MG63 (cell line): ENCODE data around the gene PNMA6E. TPM values are rescaled to one million over a fixed set of nuclear protein-coding genes. Genes with fewer than 3 reads are reported as not detected.
"Not testable (repeated sequence)": the region's sequence is repeated elsewhere in the genome, so short reads cannot be mapped to it uniquely, and the experiment has no call there.

ENCODE experiments used
- DNase-seq: peaks from one replicate; pipeline ENCODE4 v3.0.0-alpha.2; 2020
- H3K27me3 ChIP-seq: fragments of 250-450 bp; sonication (Bioruptor Pico); 2 replicates; pipeline ENCODE4 v1.5.1; 2020; ENCODE audit warnings: mild to moderate bottlenecking, moderate library complexity
- H3K36me3 ChIP-seq: fragments of 250-450 bp; sonication (Bioruptor Pico); 2 replicates; pipeline ENCODE4 v1.5.1; 2020; ENCODE audit warnings: mild to moderate bottlenecking, moderate library complexity
- H3K4me3 ChIP-seq: fragments of 250-450 bp; sonication (Bioruptor Pico); 2 replicates; pipeline ENCODE4 v1.5.1; 2020; ENCODE audit warnings: mild to moderate bottlenecking, moderate library complexity
- H3K9me3 ChIP-seq: fragments of 250-450 bp; sonication (Bioruptor Pico); 2 replicates; pipeline ENCODE4 v1.5.1; 2020; ENCODE audit warnings: mild to moderate bottlenecking, moderate library complexity
- total RNA-seq: library from RNA; depleted of rRNA; stranded (reverse); fragments of >200 nt; shearing (Covaris generic); gene quantifications from 2 replicates; pipeline ENCODE4 v1.2.3, GENCODE V29; 2014; ENCODE audit warnings: low replicate concordance

PNMA6E gene
- total RNA-seq, 1 experiment from 2014 or later: not detected

DNA sequence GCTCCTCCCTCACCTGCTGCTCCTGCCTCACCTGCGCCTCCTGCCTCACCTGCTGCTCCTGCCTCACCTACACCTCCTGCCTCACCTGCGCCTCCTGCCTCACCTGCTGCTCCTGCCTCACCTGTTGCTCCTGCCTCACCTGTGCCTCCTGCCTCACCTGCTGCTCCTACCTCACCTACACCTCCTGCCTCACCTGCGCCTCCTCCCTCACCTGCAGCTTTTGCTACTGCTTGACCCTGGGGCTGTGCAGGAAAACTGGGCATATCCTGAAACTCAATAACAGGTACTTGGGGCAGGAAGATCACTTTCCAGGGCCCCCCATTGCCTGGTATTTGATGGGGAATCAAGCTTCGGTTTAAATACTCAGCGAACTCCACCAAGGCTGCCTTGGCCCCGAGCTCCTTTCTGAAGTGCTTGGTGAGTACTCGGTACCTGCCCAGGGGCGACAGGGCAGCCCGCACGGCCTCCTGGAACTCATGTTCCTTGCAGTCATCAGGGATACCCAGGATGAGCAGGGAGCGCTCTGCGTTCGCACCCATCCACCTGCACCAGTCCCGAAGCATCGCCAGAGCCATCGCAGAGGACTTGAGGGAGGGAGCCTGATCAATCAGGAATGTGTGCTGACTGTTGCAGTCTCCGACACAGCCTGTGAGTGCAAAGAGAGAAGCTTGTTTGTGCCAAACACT is 2.7 kb downstream of the PNMA6E start:
- H3K36me3 ChIP-seq: no peaks in the 10 kb centered on the region
- no peaks in the 10 kb centered on the region for H3K9me3 ChIP-seq

DNA sequence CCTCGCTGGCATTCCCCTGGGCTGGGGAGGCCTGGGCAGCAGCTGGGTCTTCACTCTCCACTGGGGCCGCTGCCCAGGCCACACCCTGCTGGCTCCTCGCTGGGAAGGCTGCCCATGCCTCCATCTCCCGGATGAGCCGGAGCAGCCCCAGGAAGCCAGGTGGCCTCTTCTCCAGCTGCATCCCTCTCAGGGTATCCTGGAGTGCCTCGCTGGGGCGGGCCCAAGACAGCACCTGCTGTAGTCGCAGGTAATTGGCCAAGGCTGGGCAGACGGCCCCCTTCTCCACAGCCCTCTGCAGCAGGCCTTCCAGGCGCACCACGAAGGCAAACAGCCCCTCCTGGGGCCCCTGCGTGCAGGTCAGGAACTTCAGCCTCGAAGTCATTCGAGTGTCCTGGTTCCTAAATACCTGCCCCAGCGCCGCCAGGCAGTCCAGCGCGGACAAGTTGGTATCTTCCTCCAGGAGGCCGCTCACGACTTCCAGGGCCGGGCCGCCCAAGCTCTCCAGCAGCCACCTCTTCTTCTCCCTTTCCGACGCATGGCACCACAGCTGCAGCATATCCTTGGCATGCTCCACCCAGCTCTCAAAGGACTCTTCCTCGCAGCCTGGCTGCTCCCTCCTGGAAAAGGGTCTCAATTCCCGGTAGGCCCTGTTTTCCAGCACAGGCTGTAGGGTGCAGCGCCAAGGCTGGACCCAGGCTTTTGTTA is 3.7 kb downstream of the PNMA6E start:
- Histone ChIP-seq H3K27me3 (no peaks in the 10 kb centered on the region), H3K9me3 (no peaks in the 10 kb centered on the region), H3K4me3 (no peak overlapping the region), H3K36me3 (no peaks in the 10 kb centered on the region)
- no peak for DNase-seq

More for the DNA sequence above, 2.7 kb downstream of the PNMA6E start:
- Histone ChIP-seq H3K4me3 (no peak overlapping the region), H3K27me3 (peaks cover 2% of the 10 kb centered on the region; the same call in 1 of the 2 replicates)
- DNase-seq: no peak

DNA sequence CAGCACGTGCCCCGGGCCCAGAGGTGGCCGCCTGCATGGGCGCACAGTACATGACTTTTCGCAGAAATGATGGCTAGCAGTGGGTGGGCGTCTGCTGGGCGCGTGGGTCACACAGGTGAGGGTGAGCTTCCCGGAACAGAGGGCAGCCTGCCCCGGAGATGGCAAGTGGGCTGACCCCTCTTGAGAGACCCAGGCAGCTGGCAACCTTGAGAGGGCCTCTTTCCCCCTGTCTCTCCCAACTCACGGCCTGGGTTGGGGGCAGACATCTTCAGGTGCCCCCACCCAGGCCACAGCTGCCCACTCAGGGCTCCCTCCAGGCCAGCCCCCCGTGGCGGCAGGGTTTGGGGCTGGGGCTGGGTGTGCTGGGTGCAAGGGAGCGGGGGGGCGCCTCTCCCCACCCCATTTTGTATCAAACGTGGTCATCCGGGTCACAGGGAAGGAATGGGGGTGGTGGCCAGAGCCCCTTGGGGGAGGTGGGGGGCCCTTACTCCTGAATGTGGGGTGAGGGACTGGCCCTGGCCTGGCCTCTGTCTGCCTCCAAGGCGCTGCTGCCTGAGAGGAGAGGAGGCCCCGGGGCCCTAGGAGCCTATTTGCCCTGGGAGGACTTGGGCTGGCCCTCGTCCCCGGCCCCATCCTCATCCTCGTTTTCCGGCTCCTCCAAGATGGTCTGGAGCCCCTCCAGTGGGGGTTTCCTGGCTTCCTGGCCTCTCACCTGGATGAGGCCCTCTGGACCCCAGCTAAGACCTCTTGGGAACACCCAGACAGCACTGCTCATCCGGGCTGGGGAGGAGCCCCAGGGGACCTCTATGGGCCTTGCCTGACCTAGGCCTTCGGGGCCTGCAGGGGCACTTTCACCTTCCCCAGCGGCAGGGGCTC is 4.6 kb downstream of the PNMA6E start:
- H3K9me3 ChIP-seq: no peaks in the 10 kb centered on the region
- no peaks in the 10 kb centered on the region for H3K27me3 ChIP-seq
- H3K36me3 ChIP-seq: no peaks in the 10 kb centered on the region
- H3K4me3 ChIP-seq: no peak overlapping the region
- DNase-seq: no peak

DNA sequence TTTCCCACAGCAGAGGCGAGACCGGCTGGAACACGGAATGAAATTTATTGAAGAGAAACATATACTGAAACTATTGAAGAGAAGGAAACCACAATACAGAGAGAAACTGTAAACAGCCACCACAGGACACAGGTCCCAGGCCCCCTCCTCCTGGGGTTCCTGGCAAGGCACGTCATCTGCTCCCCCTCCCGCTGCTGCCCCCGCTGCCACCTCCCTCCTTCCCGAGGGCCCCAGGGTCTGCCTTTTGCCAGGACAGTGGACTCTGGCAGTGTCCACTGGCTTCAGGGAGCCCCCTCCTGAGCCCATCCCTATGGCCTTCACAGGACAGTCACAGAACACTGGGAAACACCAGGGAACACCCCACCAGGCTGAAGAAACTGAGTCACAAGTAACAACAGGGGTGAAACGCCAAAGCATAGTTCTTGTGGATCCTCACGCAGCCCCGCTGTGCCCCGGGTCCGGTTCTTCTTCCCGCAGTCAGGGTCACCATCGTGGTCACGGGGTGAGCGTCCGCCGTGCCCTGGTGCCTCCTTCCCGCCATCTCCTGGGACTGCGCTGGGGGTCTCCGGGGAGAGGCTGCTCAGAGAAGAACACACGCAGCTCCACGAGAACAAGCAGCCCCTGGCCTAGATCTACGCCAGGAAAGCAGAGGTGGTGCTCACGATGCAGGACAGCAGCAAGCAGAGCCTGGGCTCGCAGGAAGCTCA is 5.4 kb downstream of the PNMA6E start:
- no peaks in the 10 kb centered on the region for H3K27me3 ChIP-seq
- H3K4me3 ChIP-seq: no peak overlapping the region
- H3K36me3 ChIP-seq: no peaks in the 10 kb centered on the region
- no peak for DNase-seq
- H3K9me3 ChIP-seq: no peaks in the 10 kb centered on the region

DNA sequence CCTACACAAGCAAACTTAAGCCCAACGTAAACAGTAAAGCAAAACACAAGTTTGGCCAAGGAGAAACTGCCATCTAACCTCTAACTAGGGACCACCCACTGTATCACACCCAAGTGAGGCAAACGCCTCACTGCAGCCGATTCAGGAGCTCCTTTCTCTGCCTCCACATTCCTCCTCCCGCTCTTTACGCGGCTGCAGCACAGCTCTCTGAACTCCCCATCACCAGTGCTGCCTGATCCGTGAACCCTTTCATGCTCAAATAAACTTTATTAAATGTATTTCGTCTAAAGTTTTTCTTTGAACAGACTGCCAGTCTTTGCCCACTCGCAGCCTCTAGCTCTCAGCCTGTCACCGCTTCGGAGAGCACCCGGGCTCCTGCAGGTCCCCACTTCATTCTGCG is 6.5 kb downstream of the PNMA6E start:
- H3K9me3 ChIP-seq: no peaks in the 10 kb centered on the region
- H3K36me3 ChIP-seq: no peaks in the 10 kb centered on the region
- no peak overlapping the region for H3K4me3 ChIP-seq
- DNase-seq: no peak
- H3K27me3 ChIP-seq: no peaks in the 10 kb centered on the region

DNA sequence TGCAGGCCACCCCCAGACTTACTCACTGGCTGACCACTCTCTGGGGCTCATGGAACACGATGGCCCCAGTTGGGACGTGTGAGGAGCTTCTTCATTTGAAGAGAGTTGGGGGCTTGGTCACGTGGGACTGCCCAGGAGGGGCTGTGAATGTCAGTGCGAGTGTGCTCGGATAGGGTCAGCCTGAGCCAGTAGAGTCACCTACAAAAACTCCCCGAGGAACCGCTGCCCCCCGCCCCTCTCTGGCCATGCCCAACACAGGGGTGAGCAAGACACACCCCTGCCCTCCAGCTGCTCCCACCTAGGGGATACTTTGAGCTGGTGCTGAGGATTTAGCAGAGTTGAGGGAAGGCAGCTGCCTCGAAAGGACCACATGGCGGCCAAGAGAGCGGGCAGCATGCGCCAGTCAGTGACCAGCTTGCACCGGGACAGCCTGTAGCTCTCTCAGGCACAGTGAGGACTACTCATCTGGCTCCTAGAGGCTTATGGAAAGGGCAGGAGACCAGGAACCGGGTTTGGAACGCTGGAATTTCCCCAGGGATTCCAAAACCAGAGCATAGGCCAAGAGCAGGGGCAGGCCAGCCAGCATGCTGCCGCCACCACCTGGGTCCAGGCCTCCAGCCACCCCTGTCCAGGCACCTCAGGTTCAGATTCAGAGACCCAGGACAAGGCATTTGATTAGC is 8.4 kb downstream of the PNMA6E start:
- no peaks in the 10 kb centered on the region for H3K36me3 ChIP-seq
- no peaks in the 10 kb centered on the region for H3K27me3 ChIP-seq
- no peaks in the 10 kb centered on the region for H3K9me3 ChIP-seq
- H3K4me3 ChIP-seq: no peak overlapping the region
- no peak for DNase-seq

DNA sequence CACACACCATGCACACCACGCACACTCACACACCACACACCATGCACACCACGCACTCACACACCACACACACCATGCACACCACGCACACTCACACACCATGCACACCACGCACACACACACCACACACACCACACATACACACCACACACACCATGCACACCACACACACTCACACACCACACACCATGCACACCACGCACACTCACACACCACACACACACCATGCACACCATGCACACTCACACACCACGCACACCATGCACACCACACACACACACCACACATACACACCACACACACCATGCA is 11.7 kb downstream of the PNMA6E start:
- DNase-seq, H3K9me3 ChIP-seq, H3K4me3 ChIP-seq: not testable (repeated sequence)

DNA sequence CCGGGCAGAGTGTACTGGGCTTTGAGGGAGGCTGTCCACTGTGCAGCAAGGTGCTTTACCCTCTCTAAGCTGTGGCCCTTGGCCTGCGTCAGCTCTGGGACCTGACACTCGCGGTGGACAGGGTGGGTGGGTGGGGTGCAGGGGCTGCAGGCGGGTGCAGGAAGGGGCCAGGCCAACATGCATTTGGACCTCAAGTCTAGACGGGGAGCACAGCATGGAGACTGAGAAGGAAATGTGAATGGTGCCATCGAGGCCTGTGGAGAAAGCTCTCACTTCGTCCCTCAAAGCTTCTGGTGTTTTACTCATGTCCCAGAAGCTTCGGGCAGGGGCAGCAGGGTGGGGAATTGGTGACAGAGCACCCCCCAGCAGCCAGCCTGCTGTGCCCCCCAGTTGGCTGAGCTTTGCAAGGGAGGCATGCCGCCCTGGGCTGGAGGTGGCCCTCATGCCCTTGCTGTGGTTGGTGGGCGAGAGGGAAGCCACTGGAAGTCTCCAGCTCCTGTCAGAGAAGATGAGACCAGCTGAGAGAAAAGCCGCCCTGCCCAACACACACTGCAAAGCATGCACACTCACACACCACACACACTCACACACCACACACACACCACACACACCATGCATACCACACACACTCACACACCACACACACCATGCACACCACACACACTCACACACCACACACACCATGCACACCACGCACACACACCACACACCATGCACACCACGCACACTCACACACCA is 12.3 kb downstream of the PNMA6E start:
- H3K9me3 ChIP-seq: no peaks in the 10 kb centered on the region
- H3K27me3 ChIP-seq: no peaks in the 10 kb centered on the region
- no peak overlapping the region for H3K4me3 ChIP-seq
- H3K36me3 ChIP-seq: no peaks in the 10 kb centered on the region
- DNase-seq: no peak

More for the DNA sequence above, 11.7 kb downstream of the PNMA6E start:
- not testable (repeated sequence) for H3K27me3 ChIP-seq, H3K36me3 ChIP-seq

DNA sequence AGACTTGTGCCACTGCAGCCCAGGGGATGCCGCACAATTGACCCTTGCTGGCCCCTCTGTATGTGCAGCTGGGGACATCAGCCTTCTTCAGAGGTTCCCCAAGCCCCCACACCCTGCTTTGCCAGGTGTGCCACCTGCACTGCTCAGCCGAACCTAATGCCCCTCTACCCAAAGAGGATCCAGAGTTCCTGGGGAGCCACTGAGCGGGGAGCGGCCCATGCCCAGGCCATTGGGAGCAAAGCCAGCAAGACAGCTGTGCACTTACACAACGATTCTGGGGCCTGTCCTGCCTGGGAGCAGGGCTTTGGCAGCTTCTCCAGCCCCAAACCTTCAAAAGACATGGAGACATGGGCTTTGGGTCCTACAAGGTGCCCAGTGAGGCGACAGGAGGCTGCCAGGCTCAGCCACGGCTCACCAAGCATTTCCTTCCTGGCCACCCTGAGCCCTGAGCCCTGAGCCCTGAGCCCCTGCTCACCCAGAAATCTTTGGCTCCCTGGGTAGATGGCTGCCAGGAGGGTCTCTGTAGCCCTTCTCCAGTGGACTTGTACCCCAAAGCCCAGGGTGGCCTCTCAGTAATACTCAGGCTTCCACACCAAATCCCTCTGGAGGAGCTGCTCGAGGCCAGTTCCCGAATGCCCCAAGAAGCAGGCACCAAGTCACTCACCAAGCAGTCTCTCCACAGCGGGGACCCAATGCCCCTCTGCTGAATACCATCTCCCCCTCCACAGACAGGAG is 13.0 kb downstream of the PNMA6E start:
- Histone ChIP-seq H3K36me3 (no peaks in the 10 kb centered on the region), H3K9me3 (no peaks in the 10 kb centered on the region), H3K27me3 (no peaks in the 10 kb centered on the region), H3K4me3 (no peak overlapping the region)
- DNase-seq: no peak

DNA sequence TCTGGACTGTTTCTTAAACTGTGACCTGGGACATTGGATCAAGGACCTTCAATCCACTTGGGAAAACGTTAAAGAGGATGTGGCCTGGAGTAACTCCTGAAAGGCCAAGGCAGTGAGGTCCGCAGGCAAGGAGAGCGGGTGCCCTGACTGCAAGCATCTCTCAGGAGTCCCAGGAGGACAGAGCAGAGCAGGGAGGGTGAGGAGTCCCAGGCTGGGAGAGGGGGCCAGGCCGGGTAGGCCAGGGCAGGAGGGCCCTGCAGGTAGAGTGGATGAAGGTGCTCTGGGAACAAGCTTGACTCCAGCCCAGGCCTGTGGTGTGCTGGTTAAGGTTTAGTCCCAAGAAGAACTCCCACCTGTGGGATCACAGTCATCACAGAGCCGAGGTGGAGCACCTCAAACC is 13.8 kb downstream of the PNMA6E start:
- Histone ChIP-seq H3K4me3 (no peak overlapping the region), H3K9me3 (no peaks in the 10 kb centered on the region), H3K36me3 (no peaks in the 10 kb centered on the region), H3K27me3 (no peaks in the 10 kb centered on the region)
- no peak for DNase-seq

DNA sequence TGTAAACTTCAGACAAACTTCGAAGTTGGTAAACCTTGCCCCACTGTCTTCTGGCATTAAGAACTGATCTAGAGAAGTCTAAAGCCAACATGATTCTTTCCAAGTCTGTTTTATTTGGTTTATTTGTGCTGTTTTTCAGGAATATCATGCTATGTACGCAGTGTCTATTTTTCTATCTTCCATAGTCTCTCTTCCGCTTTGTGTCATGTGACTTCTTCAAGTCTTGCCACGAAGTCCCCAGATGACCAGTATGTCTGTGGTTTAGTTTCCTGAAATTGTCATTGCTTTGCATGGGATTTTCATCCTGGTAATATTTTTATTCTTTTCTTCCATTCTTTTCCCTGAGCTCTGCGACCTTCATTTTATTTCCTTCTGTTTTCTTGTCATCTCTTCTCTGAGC is 15.1 kb downstream of the PNMA6E start:
- DNase-seq: no peak
- H3K4me3 ChIP-seq: no peak overlapping the region
- no peaks in the 10 kb centered on the region for H3K36me3 ChIP-seq
- no peaks in the 10 kb centered on the region for H3K9me3 ChIP-seq
- H3K27me3 ChIP-seq: no peaks in the 10 kb centered on the region

DNA sequence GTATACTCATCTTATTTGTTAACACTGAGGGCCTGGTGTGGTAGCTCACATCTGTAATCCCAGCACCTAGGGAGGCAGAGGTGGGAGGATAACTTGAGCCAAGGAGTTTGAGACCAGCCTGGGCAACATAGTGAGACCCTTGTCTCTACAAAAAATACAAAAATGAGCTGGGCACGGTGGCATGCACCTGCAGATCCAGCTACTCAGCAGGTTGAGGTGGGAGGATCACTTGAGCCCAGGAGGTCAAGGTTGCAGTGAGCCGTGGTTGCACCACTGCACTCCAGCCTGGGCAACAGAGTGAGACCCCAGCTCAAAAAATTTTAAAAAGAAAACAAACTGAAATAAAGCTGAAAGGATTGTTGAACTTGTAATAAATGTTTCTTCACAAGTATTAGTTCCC is 16.2 kb downstream of the PNMA6E start:
- not testable (repeated sequence) for H3K27me3 ChIP-seq, DNase-seq, H3K4me3 ChIP-seq, H3K36me3 ChIP-seq, H3K9me3 ChIP-seq

DNA sequence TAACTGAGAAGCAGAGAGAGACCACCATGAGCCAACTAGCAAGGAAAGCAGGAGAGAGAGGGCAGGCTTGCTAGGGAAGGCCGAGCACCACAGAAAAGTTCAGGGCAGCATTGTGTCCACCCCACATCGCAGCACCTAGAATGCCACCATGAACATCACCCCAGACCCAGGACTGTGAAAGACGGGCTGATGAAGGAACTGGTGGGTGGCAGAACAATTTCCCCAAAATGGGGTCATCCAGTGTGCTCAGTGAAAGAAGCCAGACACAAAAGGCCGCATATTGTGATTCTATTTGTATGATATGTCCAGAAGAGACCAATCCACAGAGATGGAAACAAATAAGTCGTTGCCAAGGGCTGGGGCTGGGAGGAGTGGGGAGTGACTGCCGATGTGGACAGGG is 16.8 kb downstream of the PNMA6E start:
- Histone ChIP-seq H3K36me3 (no peaks in the 10 kb centered on the region), H3K27me3 (no peaks in the 10 kb centered on the region), H3K9me3 (no peaks in the 10 kb centered on the region), H3K4me3 (no peak overlapping the region)
- no peak for DNase-seq

DNA sequence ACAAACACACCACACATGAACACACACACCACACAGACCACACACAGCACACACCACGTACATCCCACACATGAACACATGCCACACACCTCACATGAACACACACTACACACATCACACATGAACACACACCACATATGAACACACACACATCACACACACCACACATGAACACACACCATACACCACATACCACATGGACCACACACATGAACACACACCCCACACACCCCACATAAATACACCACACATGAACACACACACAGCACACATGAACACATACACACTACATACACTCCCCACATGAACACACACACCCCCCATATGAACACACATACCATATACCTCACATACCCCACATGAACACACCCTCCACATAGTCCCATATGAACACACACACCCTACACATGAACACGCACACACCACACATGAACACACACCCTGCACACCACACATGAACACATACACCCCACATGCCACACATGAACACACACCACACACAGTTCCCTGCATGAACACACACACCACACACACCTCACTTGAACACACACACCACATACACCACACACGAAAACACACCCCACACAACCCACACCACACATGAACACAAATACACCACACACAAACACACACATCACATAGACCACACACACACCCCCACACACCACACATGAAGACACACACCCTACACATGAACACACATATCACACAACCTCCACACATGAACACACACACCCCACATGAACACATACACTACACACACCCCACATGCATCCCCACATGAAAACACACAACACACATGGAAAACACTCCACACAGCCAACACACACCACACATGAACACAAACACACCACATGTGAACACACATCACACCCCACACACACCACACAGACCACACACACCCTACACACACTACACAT is 18.3 kb downstream of the PNMA6E start:
- Histone ChIP-seq H3K9me3 (no peaks in the 10 kb centered on the region), H3K27me3 (no peaks in the 10 kb centered on the region), H3K36me3 (no peaks in the 10 kb centered on the region), H3K4me3 (no peak overlapping the region)
- DNase-seq: no peak
